Measurements from ENCODE around the gene MYL2. TPM values are rescaled to one million over a fixed set of nuclear protein-coding genes. Genes with fewer than 3 reads are reported as not detected.

Gene MYL2
- total and polyA plus RNA-seq, 2 experiments from 2014 or later, result not detected

DNA sequence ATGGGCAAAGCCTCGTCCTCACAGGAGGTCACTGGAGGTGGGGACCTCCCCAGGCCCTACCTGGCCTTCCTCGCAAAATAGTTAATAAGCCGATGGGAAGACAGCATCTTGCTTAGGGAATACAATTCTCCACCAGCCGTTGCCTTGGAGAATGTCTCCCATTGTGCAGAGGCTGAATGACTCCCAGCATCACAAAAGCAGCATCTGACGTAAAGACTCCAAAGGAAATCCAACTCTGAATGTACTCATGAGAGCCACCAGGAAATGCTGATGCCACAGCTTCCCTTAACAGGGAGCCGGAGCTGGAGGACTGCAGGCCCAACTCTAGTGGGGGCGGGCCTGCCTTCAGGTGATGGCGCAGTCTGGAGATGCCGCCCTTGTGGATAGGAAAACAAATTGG is 58.0 kb downstream of the MYL2 start (continued):
- TF ChIP-seq, protein P1, sequence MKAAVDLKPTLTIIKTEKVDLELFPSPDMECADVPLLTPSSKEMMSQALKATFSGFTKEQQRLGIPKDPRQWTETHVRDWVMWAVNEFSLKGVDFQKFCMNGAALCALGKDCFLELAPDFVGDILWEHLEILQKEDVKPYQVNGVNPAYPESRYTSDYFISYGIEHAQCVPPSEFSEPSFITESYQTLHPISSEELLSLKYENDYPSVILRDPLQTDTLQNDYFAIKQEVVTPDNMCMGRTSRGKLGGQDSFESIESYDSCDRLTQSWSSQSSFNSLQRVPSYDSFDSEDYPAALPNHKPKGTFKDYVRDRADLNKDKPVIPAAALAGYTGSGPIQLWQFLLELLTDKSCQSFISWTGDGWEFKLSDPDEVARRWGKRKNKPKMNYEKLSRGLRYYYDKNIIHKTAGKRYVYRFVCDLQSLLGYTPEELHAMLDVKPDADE (IDR thresholded peaks at IDR 0.05), result no peak
- no peak for TF ChIP-seq EZH2 (IDR thresholded peaks at IDR 0.05; ENCODE audit: low read depth, unreplicated experiment)
- TF ChIP-seq NANOG (IDR thresholded peaks at IDR 0.05; ENCODE audit: borderline replicate concordance), result no peak

DNA sequence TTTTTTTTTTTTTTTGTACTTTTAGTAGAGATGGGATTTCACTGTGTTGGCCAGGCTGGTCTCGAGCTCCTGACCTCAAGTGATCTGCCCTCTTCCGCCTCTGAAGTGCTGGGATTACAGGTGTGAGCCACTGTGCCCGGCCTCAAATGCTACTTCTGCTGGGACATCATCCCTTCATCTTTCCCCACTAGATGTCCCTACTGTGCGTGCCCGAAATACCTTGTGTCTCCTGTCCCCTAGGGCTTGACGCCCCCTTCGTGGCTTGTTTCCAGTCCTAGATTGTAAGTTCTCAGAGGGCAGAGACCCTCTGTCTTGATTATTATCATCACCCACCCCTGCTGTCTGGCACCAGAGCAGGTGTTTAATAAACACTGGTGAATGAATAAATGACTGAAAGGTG is 58.6 kb downstream of the MYL2 start:
- Histone ChIP-seq H3K79me2 (replicated peaks; ENCODE audit: insufficient read depth) (no peaks in the 10 kb centered on the region), H3K4me2 (no peak overlapping the region), H3K27ac (ENCODE audit: low read depth) (no peak overlapping the region), H3K9me2 (ENCODE audit: insufficient read depth) (no peaks in the 10 kb centered on the region), H3K36me3 (ENCODE audit: insufficient read depth) (no peaks in the 10 kb centered on the region; the same call in 1 of the 2 replicates), H3K27me3 (ENCODE audit: insufficient read depth) (no peaks in the 10 kb centered on the region), H3K4me3 (no peak overlapping the region), H3F3A (replicated peaks; ENCODE audit: low read depth) (no peaks in the 10 kb centered on the region), H3K4me1 (ENCODE audit: insufficient read depth) (peaks cover 12% of the 10 kb centered on the region), H4K20me1 (replicated peaks; ENCODE audit: insufficient read depth) (no peaks in the 10 kb centered on the region), H2AFZ (no peak overlapping the region)
- peak; percentile 51 for ATAC-seq
- no peak for TF ChIP-seq POLR2AphosphoS5 (IDR thresholded peaks at IDR 0.05; ENCODE audit: low read depth)
- TF ChIP-seq ZNF331 (CRISPR knock-in tag; IDR thresholded peaks at IDR 0.05; ENCODE audit: low read depth), result no peak
- TF ChIP-seq, protein P1 (IDR thresholded peaks at IDR 0.05), result no peak
- TF ChIP-seq, protein P2, sequence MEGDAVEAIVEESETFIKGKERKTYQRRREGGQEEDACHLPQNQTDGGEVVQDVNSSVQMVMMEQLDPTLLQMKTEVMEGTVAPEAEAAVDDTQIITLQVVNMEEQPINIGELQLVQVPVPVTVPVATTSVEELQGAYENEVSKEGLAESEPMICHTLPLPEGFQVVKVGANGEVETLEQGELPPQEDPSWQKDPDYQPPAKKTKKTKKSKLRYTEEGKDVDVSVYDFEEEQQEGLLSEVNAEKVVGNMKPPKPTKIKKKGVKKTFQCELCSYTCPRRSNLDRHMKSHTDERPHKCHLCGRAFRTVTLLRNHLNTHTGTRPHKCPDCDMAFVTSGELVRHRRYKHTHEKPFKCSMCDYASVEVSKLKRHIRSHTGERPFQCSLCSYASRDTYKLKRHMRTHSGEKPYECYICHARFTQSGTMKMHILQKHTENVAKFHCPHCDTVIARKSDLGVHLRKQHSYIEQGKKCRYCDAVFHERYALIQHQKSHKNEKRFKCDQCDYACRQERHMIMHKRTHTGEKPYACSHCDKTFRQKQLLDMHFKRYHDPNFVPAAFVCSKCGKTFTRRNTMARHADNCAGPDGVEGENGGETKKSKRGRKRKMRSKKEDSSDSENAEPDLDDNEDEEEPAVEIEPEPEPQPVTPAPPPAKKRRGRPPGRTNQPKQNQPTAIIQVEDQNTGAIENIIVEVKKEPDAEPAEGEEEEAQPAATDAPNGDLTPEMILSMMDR (conservative IDR thresholded peaks at IDR 0.05; ENCODE audit: low read depth in 2 of 2), result peak; percentile 44 to 76
- TF ChIP-seq, protein P3, sequence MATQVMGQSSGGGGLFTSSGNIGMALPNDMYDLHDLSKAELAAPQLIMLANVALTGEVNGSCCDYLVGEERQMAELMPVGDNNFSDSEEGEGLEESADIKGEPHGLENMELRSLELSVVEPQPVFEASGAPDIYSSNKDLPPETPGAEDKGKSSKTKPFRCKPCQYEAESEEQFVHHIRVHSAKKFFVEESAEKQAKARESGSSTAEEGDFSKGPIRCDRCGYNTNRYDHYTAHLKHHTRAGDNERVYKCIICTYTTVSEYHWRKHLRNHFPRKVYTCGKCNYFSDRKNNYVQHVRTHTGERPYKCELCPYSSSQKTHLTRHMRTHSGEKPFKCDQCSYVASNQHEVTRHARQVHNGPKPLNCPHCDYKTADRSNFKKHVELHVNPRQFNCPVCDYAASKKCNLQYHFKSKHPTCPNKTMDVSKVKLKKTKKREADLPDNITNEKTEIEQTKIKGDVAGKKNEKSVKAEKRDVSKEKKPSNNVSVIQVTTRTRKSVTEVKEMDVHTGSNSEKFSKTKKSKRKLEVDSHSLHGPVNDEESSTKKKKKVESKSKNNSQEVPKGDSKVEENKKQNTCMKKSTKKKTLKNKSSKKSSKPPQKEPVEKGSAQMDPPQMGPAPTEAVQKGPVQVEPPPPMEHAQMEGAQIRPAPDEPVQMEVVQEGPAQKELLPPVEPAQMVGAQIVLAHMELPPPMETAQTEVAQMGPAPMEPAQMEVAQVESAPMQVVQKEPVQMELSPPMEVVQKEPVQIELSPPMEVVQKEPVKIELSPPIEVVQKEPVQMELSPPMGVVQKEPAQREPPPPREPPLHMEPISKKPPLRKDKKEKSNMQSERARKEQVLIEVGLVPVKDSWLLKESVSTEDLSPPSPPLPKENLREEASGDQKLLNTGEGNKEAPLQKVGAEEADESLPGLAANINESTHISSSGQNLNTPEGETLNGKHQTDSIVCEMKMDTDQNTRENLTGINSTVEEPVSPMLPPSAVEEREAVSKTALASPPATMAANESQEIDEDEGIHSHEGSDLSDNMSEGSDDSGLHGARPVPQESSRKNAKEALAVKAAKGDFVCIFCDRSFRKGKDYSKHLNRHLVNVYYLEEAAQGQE (IDR thresholded peaks at IDR 0.05; ENCODE audit: unreplicated experiment), result no peak
- TF ChIP-seq, protein P4, sequence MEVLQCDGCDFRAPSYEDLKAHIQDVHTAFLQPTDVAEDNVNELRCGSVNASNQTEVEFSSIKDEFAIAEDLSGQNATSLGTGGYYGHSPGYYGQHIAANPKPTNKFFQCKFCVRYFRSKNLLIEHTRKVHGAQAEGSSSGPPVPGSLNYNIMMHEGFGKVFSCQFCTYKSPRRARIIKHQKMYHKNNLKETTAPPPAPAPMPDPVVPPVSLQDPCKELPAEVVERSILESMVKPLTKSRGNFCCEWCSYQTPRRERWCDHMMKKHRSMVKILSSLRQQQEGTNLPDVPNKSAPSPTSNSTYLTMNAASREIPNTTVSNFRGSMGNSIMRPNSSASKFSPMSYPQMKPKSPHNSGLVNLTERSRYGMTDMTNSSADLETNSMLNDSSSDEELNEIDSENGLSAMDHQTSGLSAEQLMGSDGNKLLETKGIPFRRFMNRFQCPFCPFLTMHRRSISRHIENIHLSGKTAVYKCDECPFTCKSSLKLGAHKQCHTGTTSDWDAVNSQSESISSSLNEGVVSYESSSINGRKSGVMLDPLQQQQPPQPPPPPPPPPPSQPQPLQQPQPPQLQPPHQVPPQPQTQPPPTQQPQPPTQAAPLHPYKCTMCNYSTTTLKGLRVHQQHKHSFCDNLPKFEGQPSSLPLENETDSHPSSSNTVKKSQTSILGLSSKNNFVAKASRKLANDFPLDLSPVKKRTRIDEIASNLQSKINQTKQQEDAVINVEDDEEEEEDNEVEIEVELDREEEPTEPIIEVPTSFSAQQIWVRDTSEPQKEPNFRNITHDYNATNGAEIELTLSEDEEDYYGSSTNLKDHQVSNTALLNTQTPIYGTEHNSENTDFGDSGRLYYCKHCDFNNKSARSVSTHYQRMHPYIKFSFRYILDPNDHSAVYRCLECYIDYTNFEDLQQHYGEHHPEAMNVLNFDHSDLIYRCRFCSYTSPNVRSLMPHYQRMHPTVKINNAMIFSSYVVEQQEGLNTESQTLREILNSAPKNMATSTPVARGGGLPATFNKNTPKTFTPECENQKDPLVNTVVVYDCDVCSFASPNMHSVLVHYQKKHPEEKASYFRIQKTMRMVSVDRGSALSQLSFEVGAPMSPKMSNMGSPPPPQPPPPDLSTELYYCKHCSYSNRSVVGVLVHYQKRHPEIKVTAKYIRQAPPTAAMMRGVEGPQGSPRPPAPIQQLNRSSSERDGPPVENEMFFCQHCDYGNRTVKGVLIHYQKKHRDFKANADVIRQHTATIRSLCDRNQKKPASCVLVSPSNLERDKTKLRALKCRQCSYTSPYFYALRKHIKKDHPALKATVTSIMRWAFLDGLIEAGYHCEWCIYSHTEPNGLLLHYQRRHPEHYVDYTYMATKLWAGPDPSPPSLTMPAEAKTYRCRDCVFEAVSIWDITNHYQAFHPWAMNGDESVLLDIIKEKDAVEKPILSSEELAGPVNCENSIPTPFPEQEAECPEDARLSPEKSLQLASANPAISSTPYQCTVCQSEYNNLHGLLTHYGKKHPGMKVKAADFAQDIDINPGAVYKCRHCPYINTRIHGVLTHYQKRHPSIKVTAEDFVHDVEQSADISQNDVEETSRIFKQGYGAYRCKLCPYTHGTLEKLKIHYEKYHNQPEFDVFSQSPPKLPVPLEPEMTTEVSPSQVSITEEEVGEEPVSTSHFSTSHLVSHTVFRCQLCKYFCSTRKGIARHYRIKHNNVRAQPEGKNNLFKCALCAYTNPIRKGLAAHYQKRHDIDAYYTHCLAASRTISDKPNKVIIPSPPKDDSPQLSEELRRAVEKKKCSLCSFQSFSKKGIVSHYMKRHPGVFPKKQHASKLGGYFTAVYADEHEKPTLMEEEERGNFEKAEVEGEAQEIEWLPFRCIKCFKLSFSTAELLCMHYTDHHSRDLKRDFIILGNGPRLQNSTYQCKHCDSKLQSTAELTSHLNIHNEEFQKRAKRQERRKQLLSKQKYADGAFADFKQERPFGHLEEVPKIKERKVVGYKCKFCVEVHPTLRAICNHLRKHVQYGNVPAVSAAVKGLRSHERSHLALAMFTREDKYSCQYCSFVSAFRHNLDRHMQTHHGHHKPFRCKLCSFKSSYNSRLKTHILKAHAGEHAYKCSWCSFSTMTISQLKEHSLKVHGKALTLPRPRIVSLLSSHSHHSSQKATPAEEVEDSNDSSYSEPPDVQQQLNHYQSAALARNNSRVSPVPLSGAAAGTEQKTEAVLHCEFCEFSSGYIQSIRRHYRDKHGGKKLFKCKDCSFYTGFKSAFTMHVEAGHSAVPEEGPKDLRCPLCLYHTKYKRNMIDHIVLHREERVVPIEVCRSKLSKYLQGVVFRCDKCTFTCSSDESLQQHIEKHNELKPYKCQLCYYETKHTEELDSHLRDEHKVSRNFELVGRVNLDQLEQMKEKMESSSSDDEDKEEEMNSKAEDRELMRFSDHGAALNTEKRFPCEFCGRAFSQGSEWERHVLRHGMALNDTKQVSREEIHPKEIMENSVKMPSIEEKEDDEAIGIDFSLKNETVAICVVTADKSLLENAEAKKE (CRISPR knock-in tag; IDR thresholded peaks at IDR 0.05), result no peak
- peaks cover 17% of the 10 kb centered on the region for H3K27me3 Mint-ChIP-seq (ENCODE audit: insufficient read depth, low read depth, poor library complexity)
- H3K36me3 Mint-ChIP-seq (ENCODE audit: low read depth), result no peaks in the 10 kb centered on the region; the same call in 2 of the 3 replicates
- H3K9me3 Mint-ChIP-seq, result peaks cover 6% of the 10 kb centered on the region
- H3K27ac Mint-ChIP-seq, result no peak overlapping the region
- peaks cover 29% of the 10 kb centered on the region for H3K4me1 Mint-ChIP-seq
- peak; percentile 57 for DNase-seq (ENCODE audit: low spot score)
- no peak overlapping the region for H3K4me3 Mint-ChIP-seq
